GM20000 (cell line): ENCODE data around the gene PLK3.

Source experiments
- DNase-seq: peaks from one replicate; pipeline ENCODE4 v3.0.0; 2012; ENCODE audit warnings: low spot score
- CTCF ChIP-seq: IDR thresholded peaks from 2 replicates; pipeline ENCODE4 v1.5.1; 2012; ENCODE audit warnings: mild to moderate bottlenecking, control low read depth; ENCODE audit errors: extremely low read depth, missing control alignments

PLK3 gene

DNA sequence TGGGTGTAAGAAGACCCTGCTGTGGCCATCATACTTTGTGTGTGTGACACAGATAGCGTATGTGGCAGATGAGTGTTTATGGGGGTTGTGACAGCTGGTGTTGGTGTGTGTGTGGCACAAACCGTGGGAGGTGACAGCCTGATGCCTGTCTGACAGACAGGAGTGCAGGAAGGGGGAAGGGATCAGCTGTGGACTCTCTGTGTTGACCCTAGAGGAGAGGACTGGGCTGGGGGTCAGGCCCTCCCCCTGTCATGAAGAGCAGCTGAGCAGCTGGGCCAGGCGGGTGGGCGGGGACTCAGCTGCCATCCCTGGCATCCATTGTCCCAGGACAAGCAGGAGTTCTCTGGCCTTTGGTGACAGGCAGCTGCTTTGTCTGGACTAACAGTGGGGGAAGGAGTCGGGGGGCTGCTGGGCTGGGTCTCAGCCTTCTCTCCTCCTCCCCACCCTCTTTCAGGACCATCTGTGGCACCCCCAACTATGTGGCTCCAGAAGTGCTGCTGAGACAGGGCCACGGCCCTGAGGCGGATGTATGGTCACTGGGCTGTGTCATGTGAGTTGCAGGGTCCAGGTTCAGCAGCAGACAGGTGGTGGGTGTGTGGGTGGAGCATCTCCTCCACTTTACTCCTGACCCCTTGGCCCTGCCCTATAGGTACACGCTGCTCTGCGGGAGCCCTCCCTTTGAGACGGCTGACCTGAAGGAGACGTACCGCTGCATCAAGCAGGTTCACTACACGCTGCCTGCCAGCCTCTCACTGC is 2.3 kb downstream of the PLK3 start:
- no peak for TF ChIP-seq CTCF
- no peak for DNase-seq

GRCh38 chr1:44803062-44803311 is 2.8 kb downstream of the PLK3 start:
- DNase-seq, result no peak
- no peak for TF ChIP-seq CTCF

DNA sequence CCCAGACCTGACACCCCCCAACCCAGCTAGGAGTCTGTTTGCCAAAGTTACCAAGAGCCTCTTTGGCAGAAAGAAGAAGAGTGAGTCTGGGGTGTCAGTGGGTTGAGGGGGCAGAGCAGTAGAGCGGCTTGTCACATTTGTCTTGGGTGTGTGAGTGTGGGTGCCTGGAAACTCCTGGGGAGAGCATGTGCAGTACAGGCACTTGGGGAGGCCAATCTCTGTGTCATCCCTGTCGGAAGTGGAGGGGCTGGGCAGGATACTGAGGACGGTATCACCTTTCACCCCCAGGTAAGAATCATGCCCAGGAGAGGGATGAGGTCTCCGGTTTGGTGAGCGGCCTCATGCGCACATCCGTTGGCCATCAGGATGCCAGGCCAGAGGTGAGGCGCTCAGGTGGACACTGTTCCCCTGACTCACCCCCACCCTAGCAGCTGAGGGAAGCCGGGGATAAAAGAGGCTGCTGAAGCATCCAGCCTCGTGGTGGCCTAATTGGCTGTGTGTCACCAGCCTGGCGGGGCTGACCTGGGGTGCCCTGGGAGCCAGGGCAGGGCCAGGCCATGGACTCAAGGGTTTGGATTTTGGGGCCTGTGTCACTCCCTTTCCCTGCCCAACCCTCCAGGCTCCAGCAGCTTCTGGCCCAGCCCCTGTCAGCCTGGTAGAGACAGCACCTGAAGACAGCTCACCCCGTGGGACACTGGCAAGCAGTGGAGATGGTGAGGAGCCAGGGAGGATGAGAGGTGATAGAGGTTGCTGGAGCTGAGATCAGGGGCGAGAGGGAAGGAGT is 3.3 kb downstream of the PLK3 start:
- no peak for TF ChIP-seq CTCF
- DNase-seq, result no peak

DNA sequence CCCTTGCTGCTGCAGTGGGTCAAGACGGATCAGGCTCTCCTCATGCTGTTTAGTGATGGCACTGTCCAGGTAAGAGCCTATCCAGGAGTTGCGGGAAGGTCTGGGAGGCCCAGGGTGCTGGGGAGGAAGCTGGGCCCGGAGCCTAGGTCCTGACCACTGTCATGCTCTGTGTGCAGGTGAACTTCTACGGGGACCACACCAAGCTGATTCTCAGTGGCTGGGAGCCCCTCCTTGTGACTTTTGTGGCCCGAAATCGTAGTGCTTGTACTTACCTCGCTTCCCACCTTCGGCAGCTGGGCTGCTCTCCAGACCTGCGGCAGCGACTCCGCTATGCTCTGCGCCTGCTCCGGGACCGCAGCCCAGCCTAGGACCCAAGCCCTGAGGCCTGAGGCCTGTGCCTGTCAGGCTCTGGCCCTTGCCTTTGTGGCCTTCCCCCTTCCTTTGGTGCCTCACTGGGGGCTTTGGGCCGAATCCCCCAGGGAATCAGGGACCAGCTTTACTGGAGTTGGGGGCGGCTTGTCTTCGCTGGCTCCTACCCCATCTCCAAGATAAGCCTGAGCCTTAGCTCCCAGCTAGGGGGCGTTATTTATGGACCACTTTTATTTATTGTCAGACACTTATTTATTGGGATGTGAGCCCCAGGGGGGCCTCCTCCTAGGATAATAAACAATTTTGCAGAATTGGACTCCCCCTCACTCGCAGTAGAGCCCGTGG is 5.3 kb downstream of the PLK3 start:
- TF ChIP-seq CTCF, result no peak
- no peak for DNase-seq

DNA sequence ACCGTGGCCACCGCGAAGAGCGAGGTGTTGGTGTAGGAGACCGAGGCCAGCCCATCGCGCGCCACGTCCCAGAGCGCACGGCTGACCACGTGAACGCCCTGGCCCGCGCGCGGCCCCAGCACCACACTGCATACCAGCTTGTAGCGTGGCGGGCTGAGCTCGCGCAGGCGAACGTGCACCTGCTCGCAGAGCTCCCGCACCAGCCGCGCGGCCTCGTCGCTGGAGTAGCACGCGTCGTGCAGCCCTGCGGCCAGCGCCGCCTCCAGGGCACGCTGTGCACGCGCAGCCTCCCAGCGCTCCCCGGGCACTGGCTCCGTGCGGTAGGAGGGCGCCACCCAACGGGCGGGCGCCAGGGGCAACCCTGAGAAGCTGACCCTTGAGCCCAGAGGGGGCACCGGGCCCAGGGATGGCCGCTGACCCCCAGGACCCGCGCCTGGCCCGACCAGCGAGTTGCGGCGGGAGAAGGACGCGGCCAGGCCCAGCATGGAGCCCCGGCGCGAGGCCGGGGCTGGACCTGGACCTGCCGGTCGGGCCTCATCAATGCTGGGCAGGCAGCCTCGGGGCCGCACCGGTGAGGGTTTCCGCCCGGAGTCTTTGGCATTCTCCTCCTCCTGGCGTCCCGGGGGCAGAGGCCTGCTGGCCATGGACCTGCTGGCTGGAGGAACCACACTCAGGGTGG is 6.0 kb downstream of the PLK3 start:
- no peak for TF ChIP-seq CTCF
- DNase-seq, result no peak

- TF ChIP-seq CTCF, result no peak
Observed at GRCh38 chr1:44806704-44807363, 6.7 kb downstream of the PLK3 start, which contains the start of gene DYNLT4. TSS of gene DYNLT4 (minus strand) at chr1:44807351. CDS start at chr1:44806668, 683 bp downstream.

More at GRCh38 chr1:44806704-44807363, 6.7 kb downstream of the PLK3 start, which contains the start of gene DYNLT4:
- DNase-seq, result no peak
